Suprapubic skin (tissue), 3 donors: ENCODE results near the gene NOC4L.

Experiments
- CTCF ChIP-seq, 2 donors: fragments of 200-600 bp in 1 of 2; fragments of 450-650 bp in 1 of 2; sonication (generic) in 1 of 2; IDR thresholded peaks; one replicate each; pipeline ENCODE4 v1.5.1; 2016 to 2019; ENCODE audit warnings: antibody characterized with exemption in 2 of 2, mild to moderate bottlenecking in 1 of 2, moderate library complexity in 1 of 2
- POLR2A ChIP-seq, 2 donors: fragments of 450-650 bp; IDR thresholded peaks; one replicate each; pipeline ENCODE4 v1.6.1; 2017; ENCODE audit warnings: antibody characterized with exemption in 2 of 2, mild to moderate bottlenecking in 2 of 2, moderate library complexity in 2 of 2

- TF ChIP-seq CTCF (IDR thresholded peaks at IDR 0.05) (no peak), POLR2A (IDR thresholded peaks at IDR 0.05) (no peak)
Observed at GRCh38 chr12:132146772-132147422, 2.6 kb downstream of the NOC4L start.
